ENCODE data around the gene IFT20.

IFT20 gene

GRCh38 chr17:28335201-28335958, at the start of gene IFT20, which contains the start of gene TNFAIP1:
Gene IFT20 (minus strand): TSS chr17:28335472. CDS start chr17:28331985, 3,487 bp downstream.
Gene TNFAIP1 (plus strand): TSS chr17:28335761. CDS start chr17:28339522, 3,761 bp downstream.
- peak within 1 kb of the TSS; percentile 97 for H3K4me3 ChIP-seq (ENCODE audit: control insufficient read depth, low read depth, low read length)
- DNase-seq (ENCODE audit: low read depth), result peak; percentile 100
- no peak for TF ChIP-seq CTCF (conservative IDR thresholded peaks at IDR 0.05; ENCODE audit: control insufficient read depth, insufficient read depth, low read depth, low read length)

GRCh38 chr17:28385037-28385400, 49.7 kb upstream of the IFT20 start:
- TF ChIP-seq CTCF (conservative IDR thresholded peaks at IDR 0.05; ENCODE audit: control insufficient read depth, insufficient read depth, low read depth, low read length), result no peak
- no peak for DNase-seq (ENCODE audit: low read depth)
- no peak overlapping the region for H3K4me3 ChIP-seq (ENCODE audit: control insufficient read depth, low read depth, low read length)

GRCh38 chr17:28384281-28385036, 49.2 kb upstream of the IFT20 start:
- DNase-seq (ENCODE audit: low read depth), result no peak
- H3K4me3 ChIP-seq (ENCODE audit: control insufficient read depth, low read depth, low read length), result no peak overlapping the region
- TF ChIP-seq CTCF (conservative IDR thresholded peaks at IDR 0.05; ENCODE audit: control insufficient read depth, insufficient read depth, low read depth, low read length), result no peak

- no peak for DNase-seq (ENCODE audit: low read depth)
- TF ChIP-seq CTCF (conservative IDR thresholded peaks at IDR 0.05; ENCODE audit: control insufficient read depth, insufficient read depth, low read depth, low read length), result no peak
Measured at GRCh38 chr17:28381141-28381825, 46.0 kb upstream of the IFT20 start.

GRCh38 chr17:28379814-28380801, 44.8 kb upstream of the IFT20 start:
- no peak overlapping the region for H3K4me3 ChIP-seq (ENCODE audit: control insufficient read depth, low read depth, low read length)
- no peak for TF ChIP-seq CTCF (conservative IDR thresholded peaks at IDR 0.05; ENCODE audit: control insufficient read depth, insufficient read depth, low read depth, low read length)
- DNase-seq (ENCODE audit: low read depth), result peak; percentile 49

More at GRCh38 chr17:28381141-28381825, 46.0 kb upstream of the IFT20 start:
- no peak overlapping the region for H3K4me3 ChIP-seq (ENCODE audit: control insufficient read depth, low read depth, low read length)

GRCh38 chr17:28372945-28373274, 37.6 kb upstream of the IFT20 start:
- DNase-seq (ENCODE audit: low read depth), result no peak
- H3K4me3 ChIP-seq (ENCODE audit: control insufficient read depth, low read depth, low read length), result peak overlapping the region; percentile 34
- TF ChIP-seq CTCF (conservative IDR thresholded peaks at IDR 0.05; ENCODE audit: control insufficient read depth, insufficient read depth, low read depth, low read length), result no peak
